ENCODE data around the gene IFNAR1. TPM values are rescaled to one million over a fixed set of nuclear protein-coding genes. Genes with fewer than 3 reads are reported as not detected.

Gene IFNAR1
- total and polyA plus RNA-seq, 2 donors (not counting 1 experiment from before 2014, with no cell fraction given) = 17.5 to 23.1 TPM

GRCh38 chr21:33293811-33294216 is 31.0 kb upstream of the IFNAR1 start:
- Histone ChIP-seq H3K79me2 (ENCODE audit: control insufficient read depth, insufficient read depth, low read length) (no peaks in the 10 kb centered on the region), H3K27ac (ENCODE audit: insufficient read depth, low read length) (no peak overlapping the region), H3K9ac (ENCODE audit: insufficient read depth, low read length) (no peak overlapping the region), H2AFZ (ENCODE audit: low read length) (no peak overlapping the region), H3K4me2 (ENCODE audit: extremely low read depth, insufficient read depth, low read length) (no peak overlapping the region), H3K4me3 (replicated peaks in 1 of 4; ENCODE audit: control extremely low read depth in 1 of 4, insufficient read depth in 1 of 4, low read depth in 3 of 4, low read length in 4 of 4) (no peak overlapping the region), H4K20me1 (ENCODE audit: control insufficient read depth, extremely low read depth, insufficient read depth, low read length) (no peaks in the 10 kb centered on the region), H3K4me1 (ENCODE audit: control insufficient read depth, extremely low read depth, insufficient read depth, low read length) (no peaks in the 10 kb centered on the region), H3K36me3 (ENCODE audit: control insufficient read depth, insufficient read depth, low read length) (peaks cover 3% of the 10 kb centered on the region), H3K9me3 (ENCODE audit: control insufficient read depth, insufficient read depth, low read depth, low read length) (no peaks in the 10 kb centered on the region), H3K27me3 (ENCODE audit: control insufficient read depth, insufficient read depth, low read length) (no peaks in the 10 kb centered on the region)
- no peak for DNase-seq (ENCODE audit: low read depth in 2 of 2)
- TF ChIP-seq, protein P1, sequence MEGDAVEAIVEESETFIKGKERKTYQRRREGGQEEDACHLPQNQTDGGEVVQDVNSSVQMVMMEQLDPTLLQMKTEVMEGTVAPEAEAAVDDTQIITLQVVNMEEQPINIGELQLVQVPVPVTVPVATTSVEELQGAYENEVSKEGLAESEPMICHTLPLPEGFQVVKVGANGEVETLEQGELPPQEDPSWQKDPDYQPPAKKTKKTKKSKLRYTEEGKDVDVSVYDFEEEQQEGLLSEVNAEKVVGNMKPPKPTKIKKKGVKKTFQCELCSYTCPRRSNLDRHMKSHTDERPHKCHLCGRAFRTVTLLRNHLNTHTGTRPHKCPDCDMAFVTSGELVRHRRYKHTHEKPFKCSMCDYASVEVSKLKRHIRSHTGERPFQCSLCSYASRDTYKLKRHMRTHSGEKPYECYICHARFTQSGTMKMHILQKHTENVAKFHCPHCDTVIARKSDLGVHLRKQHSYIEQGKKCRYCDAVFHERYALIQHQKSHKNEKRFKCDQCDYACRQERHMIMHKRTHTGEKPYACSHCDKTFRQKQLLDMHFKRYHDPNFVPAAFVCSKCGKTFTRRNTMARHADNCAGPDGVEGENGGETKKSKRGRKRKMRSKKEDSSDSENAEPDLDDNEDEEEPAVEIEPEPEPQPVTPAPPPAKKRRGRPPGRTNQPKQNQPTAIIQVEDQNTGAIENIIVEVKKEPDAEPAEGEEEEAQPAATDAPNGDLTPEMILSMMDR (conservative IDR thresholded peaks at IDR 0.05 in 1 of 2, IDR thresholded peaks at IDR 0.05 in 1 of 2; ENCODE audit: low read depth in 1 of 2, low read length in 2 of 2) = no peak
- no peak for TF ChIP-seq EZH2 (IDR thresholded peaks at IDR 0.05; ENCODE audit: low read length, missing control alignments)

GRCh38 chr21:33296156-33296555 is 28.6 kb upstream of the IFNAR1 start:
- no peak overlapping the region for H2AFZ ChIP-seq (ENCODE audit: low read length)
- H3K27me3 ChIP-seq (ENCODE audit: control insufficient read depth, insufficient read depth, low read length) = no peaks in the 10 kb centered on the region
- no peaks in the 10 kb centered on the region for H3K79me2 ChIP-seq (ENCODE audit: control insufficient read depth, insufficient read depth, low read length)
- no peak overlapping the region for H3K4me2 ChIP-seq (ENCODE audit: extremely low read depth, insufficient read depth, low read length)
- no peak overlapping the region for H3K4me3 ChIP-seq (replicated peaks in 1 of 4; ENCODE audit: control extremely low read depth in 1 of 4, insufficient read depth in 1 of 4, low read depth in 3 of 4, low read length in 4 of 4)
- no peak for DNase-seq (ENCODE audit: low read depth in 2 of 2)
- peaks cover 3% of the 10 kb centered on the region for H3K36me3 ChIP-seq (ENCODE audit: control insufficient read depth, insufficient read depth, low read length)
- H3K9me3 ChIP-seq (ENCODE audit: control insufficient read depth, insufficient read depth, low read depth, low read length) = no peaks in the 10 kb centered on the region
- H3K9ac ChIP-seq (ENCODE audit: insufficient read depth, low read length) = no peak overlapping the region
- TF ChIP-seq EZH2 (IDR thresholded peaks at IDR 0.05; ENCODE audit: low read length, missing control alignments) = no peak
- TF ChIP-seq, protein P1 (conservative IDR thresholded peaks at IDR 0.05 in 1 of 2, IDR thresholded peaks at IDR 0.05 in 1 of 2; ENCODE audit: low read depth in 1 of 2, low read length in 2 of 2) = no peak
- no peak overlapping the region for H3K27ac ChIP-seq (ENCODE audit: insufficient read depth, low read length)
- H3K4me1 ChIP-seq (ENCODE audit: control insufficient read depth, extremely low read depth, insufficient read depth, low read length) = no peaks in the 10 kb centered on the region
- no peaks in the 10 kb centered on the region for H4K20me1 ChIP-seq (ENCODE audit: control insufficient read depth, extremely low read depth, insufficient read depth, low read length)

DNA sequence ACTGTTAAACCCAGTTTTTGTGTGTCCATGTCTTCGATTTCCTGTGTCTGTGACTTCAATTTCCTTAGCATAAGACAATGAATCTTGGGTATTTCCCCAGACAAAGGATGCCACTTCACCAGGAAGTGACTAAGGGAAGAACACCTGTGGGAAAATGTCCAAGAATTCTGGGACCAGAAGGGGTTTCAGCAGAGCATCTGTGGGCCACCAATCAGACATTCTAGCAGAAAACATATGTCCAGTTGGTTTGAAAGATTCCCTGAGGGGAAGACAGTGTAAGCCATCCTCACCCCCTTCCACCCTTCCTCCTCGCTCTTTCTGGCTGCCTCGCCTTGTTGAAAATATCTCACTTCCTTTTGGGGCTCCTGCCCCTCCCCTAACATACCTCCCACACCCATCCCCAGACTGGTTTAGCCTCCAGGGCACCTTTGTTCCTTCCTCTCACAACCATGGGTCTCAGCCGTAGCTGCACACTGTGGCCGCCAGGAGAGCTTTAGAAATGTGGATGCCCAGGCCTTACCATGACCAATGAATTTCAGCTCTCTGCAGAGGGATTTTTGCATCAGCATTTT is 25.5 kb upstream of the IFNAR1 start:
- no peak overlapping the region for H3K9ac ChIP-seq (ENCODE audit: insufficient read depth, low read length)
- DNase-seq (ENCODE audit: low read depth in 2 of 2) = no peak
- H3K4me2 ChIP-seq (ENCODE audit: extremely low read depth, insufficient read depth, low read length) = no peak overlapping the region
- no peaks in the 10 kb centered on the region for H3K4me1 ChIP-seq (ENCODE audit: control insufficient read depth, extremely low read depth, insufficient read depth, low read length)
- H3K36me3 ChIP-seq (ENCODE audit: control insufficient read depth, insufficient read depth, low read length) = no peaks in the 10 kb centered on the region
- TF ChIP-seq, protein P1 (conservative IDR thresholded peaks at IDR 0.05 in 1 of 2, IDR thresholded peaks at IDR 0.05 in 1 of 2; ENCODE audit: low read depth in 1 of 2, low read length in 2 of 2) = no peak
- no peak for TF ChIP-seq EZH2 (IDR thresholded peaks at IDR 0.05; ENCODE audit: low read length, missing control alignments)
- H3K79me2 ChIP-seq (ENCODE audit: control insufficient read depth, insufficient read depth, low read length) = no peaks in the 10 kb centered on the region
- no peaks in the 10 kb centered on the region for H3K27me3 ChIP-seq (ENCODE audit: control insufficient read depth, insufficient read depth, low read length)
- H2AFZ ChIP-seq (ENCODE audit: low read length) = no peak overlapping the region
- H3K4me3 ChIP-seq (replicated peaks in 1 of 4; ENCODE audit: control extremely low read depth in 1 of 4, insufficient read depth in 1 of 4, low read depth in 3 of 4, low read length in 4 of 4) = no peak overlapping the region
- H3K9me3 ChIP-seq (ENCODE audit: control insufficient read depth, insufficient read depth, low read depth, low read length) = no peaks in the 10 kb centered on the region
- no peaks in the 10 kb centered on the region for H4K20me1 ChIP-seq (ENCODE audit: control insufficient read depth, extremely low read depth, insufficient read depth, low read length)
- H3K27ac ChIP-seq (ENCODE audit: insufficient read depth, low read length) = no peak overlapping the region

Measured in fibroblast of lung (primary cell).